Uterus (tissue), 4 donors: ENCODE measurements around the gene SGTA. TPM values are rescaled to one million over a fixed set of nuclear protein-coding genes. Genes with fewer than 3 reads are reported as not detected.

Experiments used
- DNase-seq, 2 donors: peaks; one replicate each; pipeline ENCODE4 v3.0.0-alpha.2; 2019 to 2020
- H3K27ac ChIP-seq, 2 donors: fragments of 200-600 bp; sonication (generic); 1 replicate in 1 of 2; 2 replicates in 1 of 2; pipeline ENCODE4 v1.5.1; 2016 to 2018
- H3K27me3 ChIP-seq, 2 donors: fragments of 200-600 bp; sonication (generic); one replicate each; pipeline ENCODE4 v1.5.1; 2018 to 2019; ENCODE audit warnings: control low read depth in 1 of 2
- H3K36me3 ChIP-seq, 2 donors: fragments of 200-600 bp; sonication (generic); one replicate each; pipeline ENCODE4 v1.5.1; 2019; ENCODE audit warnings: control low read depth in 1 of 2
- H3K4me1 ChIP-seq, 2 donors: fragments of 200-600 bp; sonication (generic); one replicate each; pipeline ENCODE4 v1.5.1; 2018 to 2019; ENCODE audit warnings: control low read depth in 1 of 2
- H3K4me3 ChIP-seq, 2 donors: fragments of 200-600 bp; sonication (generic); 1 replicate in 1 of 2; 2 replicates in 1 of 2; pipeline ENCODE4 v1.5.1; 2018 to 2019; ENCODE audit warnings: mild to moderate bottlenecking in 1 of 2
- H3K9me3 ChIP-seq, 2 donors: fragments of 200-600 bp; sonication (generic); one replicate each; pipeline ENCODE4 v1.5.1; 2019; ENCODE audit warnings: control low read depth in 1 of 2
- CTCF ChIP-seq, 4 experiments: fragments of 200-600 bp in 2 of 4; fragments of 450-650 bp in 2 of 4; sonication (generic) in 2 of 4; IDR thresholded peaks; one replicate each; pipeline ENCODE4 v1.5.1; 2016 to 2019; ENCODE audit warnings: antibody characterized with exemption in 4 of 4, mild to moderate bottlenecking in 2 of 4, moderate library complexity in 1 of 4
- POLR2A ChIP-seq, 2 donors: fragments of 450-650 bp; IDR thresholded peaks; one replicate each; pipeline ENCODE4 v1.6.1; 2016; ENCODE audit warnings: antibody characterized with exemption in 2 of 2, mild to moderate bottlenecking in 1 of 2, moderate library complexity in 1 of 2
- intact Hi-C: fragments of 100-400 bp; cut with DNase I; formaldehyde crosslinking; loops from one replicate; pipeline ENCODE4 v1.15.1; 2023; ENCODE audit warnings: low total_unique reads
- total RNA-seq, 4 donors: library from RNA; depleted of rRNA in 3 of 4; stranded (reverse); fragments of >200 nt in 3 of 4; gene quantifications; one replicate each; pipeline versions ENCODE4 v1.1.0 to v1.2.4, GENCODE V29; 2014 to 2023
- donor health status: DM: yes; HTN: yes; CAD: no.

SGTA gene
- total RNA-seq, 4 donors from 2014 or later, result 9.5 to 50.7 (median 23.6) TPM

- no peak for DNase-seq
- Histone ChIP-seq H3K9me3 (no peaks in the 10 kb centered on the region), H3K4me3 (no peak overlapping the region), H3K27ac (no peak overlapping the region), H3K27me3 (no peaks in the 10 kb centered on the region), H3K4me1 (no peaks in the 10 kb centered on the region), H3K36me3 (no peaks in the 10 kb centered on the region)
- TF ChIP-seq POLR2A (IDR thresholded peaks at IDR 0.05), result no peak
- no peak for TF ChIP-seq CTCF (IDR thresholded peaks at IDR 0.05)
- intact Hi-C loops, result loop anchor here (10.0 kb wide), 1 partner anchor 111 kb away; no protein-coding TSS in a partner anchor
These were observed 27.3 kb downstream of the SGTA start for GRCh38 chr19:2755811-2756210.

- TF ChIP-seq POLR2A (IDR thresholded peaks at IDR 0.05), result no peak
- TF ChIP-seq CTCF (IDR thresholded peaks at IDR 0.05), result no peak
- H3K27ac ChIP-seq, result no peak overlapping the region
- no peaks in the 10 kb centered on the region for H3K36me3 ChIP-seq
- H3K27me3 ChIP-seq, result no peaks in the 10 kb centered on the region
- H3K4me1 ChIP-seq, result no peaks in the 10 kb centered on the region
- intact Hi-C loops, result loop anchor here (10.0 kb wide), 1 partner anchor 111 kb away; no protein-coding TSS in a partner anchor
- no peaks in the 10 kb centered on the region for H3K9me3 ChIP-seq
- no peak for DNase-seq
- no peak overlapping the region for H3K4me3 ChIP-seq
These were observed 27.7 kb downstream of the SGTA start for GRCh38 chr19:2755448-2755705.

DNA sequence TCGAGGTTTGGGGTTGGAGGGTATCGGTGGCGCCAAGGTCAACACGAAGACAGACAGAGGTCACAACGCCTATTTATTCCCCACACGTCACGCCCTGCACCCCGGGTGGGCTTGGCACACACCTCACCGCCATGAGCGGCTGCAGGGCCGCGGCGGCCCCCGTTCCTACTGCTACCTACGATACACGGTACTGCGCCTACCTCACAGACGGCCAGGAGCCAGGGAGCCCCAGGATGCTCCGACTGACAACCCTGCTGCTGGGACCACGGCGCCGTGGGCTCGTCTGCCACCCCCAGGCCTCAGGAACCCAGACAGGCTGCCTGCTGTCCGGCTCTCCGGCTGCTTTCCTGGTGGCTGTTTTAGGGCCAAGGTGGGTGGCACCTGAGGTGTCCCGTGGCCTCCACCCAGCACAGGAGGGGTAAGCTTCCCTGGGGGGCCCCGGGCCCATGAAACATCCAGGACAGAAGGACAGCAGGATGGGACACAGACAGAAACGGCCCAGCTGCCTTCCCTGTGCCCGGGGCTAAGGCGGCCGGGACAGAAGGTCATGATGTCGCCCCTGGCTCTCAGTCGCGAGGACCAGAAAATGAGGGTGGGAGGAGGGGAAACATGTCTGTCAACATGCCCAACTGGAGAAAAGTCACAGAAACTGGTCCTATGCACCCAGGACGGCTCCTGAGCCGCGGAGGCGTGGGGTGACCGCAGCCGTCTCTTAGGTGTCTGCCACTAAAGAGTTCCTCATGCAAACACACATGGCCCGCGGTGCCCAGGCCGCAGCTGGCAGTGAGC is 28.2 kb downstream of the SGTA start:
- no peak for TF ChIP-seq POLR2A (IDR thresholded peaks at IDR 0.05)
- TF ChIP-seq CTCF (IDR thresholded peaks at IDR 0.05), result no peak
- H3K4me1 ChIP-seq, result no peaks in the 10 kb centered on the region
- H3K36me3 ChIP-seq, result no peaks in the 10 kb centered on the region
- no peak overlapping the region for H3K27ac ChIP-seq
- no peak overlapping the region for H3K4me3 ChIP-seq
- H3K27me3 ChIP-seq, result no peaks in the 10 kb centered on the region
- intact Hi-C loops, result loop anchor here (10.0 kb wide), 1 partner anchor 110 kb away; no protein-coding TSS in a partner anchor
- H3K9me3 ChIP-seq, result no peaks in the 10 kb centered on the region
- DNase-seq, result no peak

DNA sequence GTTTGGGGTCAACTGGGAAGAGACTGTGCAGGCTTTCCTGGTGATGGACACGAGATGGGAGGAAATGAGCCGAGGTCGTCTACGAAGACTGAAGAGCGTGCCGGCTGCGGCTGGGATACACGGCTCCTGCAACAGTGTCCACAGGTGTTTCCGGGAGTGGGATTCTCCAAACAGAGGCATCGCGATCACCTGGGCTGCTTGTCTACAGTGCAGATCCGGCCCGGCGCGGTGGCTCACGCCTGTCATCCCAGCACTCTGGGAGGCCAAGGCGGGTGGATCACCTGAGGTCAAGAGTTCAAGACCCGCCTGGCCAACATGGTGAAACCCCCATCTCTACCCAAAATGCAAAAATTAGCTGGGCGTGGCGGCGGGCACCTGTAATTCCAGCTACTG is 31.6 kb downstream of the SGTA start:
- no peaks in the 10 kb centered on the region for H3K36me3 ChIP-seq
- no peaks in the 10 kb centered on the region for H3K27me3 ChIP-seq
- TF ChIP-seq CTCF (IDR thresholded peaks at IDR 0.05) (no peak), POLR2A (IDR thresholded peaks at IDR 0.05) (no peak)
- no peaks in the 10 kb centered on the region for H3K9me3 ChIP-seq
- DNase-seq, result no peak
- H3K4me1 ChIP-seq, result no peaks in the 10 kb centered on the region
- H3K27ac ChIP-seq, result no peak overlapping the region
- no peak overlapping the region for H3K4me3 ChIP-seq
- intact Hi-C loops, result loop anchor here (10.0 kb wide), 1 partner anchor 107 kb away; no protein-coding TSS in a partner anchor

DNA sequence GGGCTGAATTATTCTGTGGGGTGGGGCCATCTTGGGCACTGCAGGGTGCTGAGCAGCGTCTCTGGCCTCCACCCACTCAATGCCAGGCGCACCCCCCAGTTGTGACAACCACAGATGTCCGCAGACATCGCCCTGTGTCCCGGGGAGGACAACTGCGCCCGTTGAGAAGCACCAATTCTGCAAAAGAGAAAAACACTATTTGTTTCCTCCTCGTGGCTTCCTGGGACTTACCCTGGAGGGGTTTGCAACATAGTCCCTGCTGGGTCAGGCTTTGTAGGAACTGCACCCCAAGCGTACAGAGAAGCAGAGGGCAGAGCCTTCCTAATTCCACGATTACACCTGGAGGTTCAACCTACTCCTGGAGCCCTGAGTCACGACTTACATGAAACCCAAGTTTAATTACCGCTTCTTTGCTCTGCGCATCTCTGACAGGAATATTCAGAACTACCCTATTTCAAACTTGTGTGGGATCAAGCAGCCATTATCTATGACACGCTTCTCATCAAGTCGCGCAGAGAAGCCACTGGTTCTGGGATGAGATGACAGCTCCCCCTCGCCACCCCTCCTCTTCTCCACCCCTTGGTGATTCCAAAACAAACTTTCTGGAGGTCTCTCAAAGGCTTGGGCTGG is 32.1 kb downstream of the SGTA start:
- DNase-seq, result no peak
- intact Hi-C loops, result loop anchor here (10.0 kb wide), 1 partner anchor 106 kb away; no protein-coding TSS in a partner anchor
- Histone ChIP-seq H3K27me3 (no peaks in the 10 kb centered on the region), H3K9me3 (no peaks in the 10 kb centered on the region), H3K4me1 (no peaks in the 10 kb centered on the region), H3K4me3 (no peak overlapping the region), H3K36me3 (no peaks in the 10 kb centered on the region), H3K27ac (no peak overlapping the region)
- TF ChIP-seq POLR2A (IDR thresholded peaks at IDR 0.05) (no peak), CTCF (IDR thresholded peaks at IDR 0.05) (no peak)
